NB4 (cell line): Measurements from ENCODE around the gene ZDHHC18.
"Not testable (repeated sequence)": the region's sequence is repeated elsewhere in the genome, so short reads cannot be mapped to it uniquely, and the experiment has no call there.

ENCODE experiments used
- CTCF ChIP-seq: IDR thresholded peaks from one replicate; pipeline ENCODE4 v1.5.1; 2012; ENCODE audit warnings: low read depth, low read length
- POLR2A ChIP-seq: IDR thresholded peaks from 2 replicates; pipeline ENCODE4 v1.6.1; 2011; ENCODE audit warnings: mild to moderate bottlenecking; ENCODE audit not compliant: insufficient read length; ENCODE audit errors: extremely low read depth

- TF ChIP-seq POLR2A, CTCF: not testable (repeated sequence)
Observed at GRCh38 chr1:26803932-26804331, 22.6 kb upstream of the ZDHHC18 start.
